Measurements from ENCODE around the gene SORL1. TPM values are rescaled to one million over a fixed set of nuclear protein-coding genes. Genes with fewer than 3 reads are reported as not detected.

SORL1 gene
- total RNA-seq, 1 donor from 2014 or later = 4.6 TPM

DNA sequence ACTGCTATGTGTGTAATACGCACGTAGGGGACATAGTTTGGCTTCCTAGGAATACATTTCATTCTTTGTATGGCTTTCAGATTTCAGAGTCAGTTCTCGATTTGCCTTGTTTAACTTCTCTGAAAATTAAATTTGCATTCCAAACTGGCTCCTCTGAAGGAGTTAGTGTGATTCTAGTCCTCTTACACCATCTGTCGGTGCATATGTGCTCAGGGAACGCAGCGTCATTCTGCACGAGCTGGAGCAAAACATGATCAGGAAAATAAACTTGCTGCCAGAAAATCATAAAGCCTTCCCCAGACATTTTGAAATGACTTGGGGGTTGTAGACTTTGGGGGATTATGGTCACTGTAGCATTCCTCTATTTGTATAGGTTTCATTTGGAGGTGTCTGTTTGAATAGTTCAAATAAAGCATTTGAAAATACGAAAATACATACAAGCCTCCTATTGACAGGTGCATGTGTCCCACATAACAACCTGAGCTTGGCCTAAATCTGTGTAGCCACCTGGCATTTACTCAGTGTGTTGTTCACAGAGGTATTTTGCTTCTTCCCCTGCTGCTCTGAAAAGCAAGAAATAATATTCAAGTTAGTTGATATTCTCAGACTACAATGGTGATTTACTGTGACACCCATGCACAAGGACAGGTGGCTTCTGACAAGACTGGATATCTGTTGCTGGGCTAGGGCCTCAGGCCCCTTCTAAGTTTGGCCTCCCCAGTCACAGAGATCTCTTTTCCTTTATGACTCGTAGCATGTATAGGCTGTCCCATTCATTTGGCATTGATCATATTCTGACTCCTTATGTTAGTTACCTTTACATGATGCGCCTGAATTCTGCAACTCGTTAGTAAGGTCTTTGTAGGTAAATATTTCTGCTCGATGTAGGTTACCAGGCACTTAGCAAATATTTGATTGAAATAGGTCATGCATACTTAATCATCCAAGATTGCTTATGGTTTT, 82.3 kb downstream of the SORL1 start:
- Mint-ChIP-seq H3K4me1 (ENCODE audit: unreplicated experiment) (no peaks in the 10 kb centered on the region), H3K27ac (ENCODE audit: unreplicated experiment) (no peak overlapping the region), H3K36me3 (ENCODE audit: low read depth, unreplicated experiment) (no peaks in the 10 kb centered on the region), H3K9me3 (ENCODE audit: unreplicated experiment) (no peaks in the 10 kb centered on the region), H3K4me3 (ENCODE audit: unreplicated experiment) (no peak overlapping the region), H3K27me3 (ENCODE audit: unreplicated experiment) (peaks cover 2% of the 10 kb centered on the region)
- DNase-seq (ENCODE audit: low spot score) = no peak
- TF ChIP-seq, protein P1, sequence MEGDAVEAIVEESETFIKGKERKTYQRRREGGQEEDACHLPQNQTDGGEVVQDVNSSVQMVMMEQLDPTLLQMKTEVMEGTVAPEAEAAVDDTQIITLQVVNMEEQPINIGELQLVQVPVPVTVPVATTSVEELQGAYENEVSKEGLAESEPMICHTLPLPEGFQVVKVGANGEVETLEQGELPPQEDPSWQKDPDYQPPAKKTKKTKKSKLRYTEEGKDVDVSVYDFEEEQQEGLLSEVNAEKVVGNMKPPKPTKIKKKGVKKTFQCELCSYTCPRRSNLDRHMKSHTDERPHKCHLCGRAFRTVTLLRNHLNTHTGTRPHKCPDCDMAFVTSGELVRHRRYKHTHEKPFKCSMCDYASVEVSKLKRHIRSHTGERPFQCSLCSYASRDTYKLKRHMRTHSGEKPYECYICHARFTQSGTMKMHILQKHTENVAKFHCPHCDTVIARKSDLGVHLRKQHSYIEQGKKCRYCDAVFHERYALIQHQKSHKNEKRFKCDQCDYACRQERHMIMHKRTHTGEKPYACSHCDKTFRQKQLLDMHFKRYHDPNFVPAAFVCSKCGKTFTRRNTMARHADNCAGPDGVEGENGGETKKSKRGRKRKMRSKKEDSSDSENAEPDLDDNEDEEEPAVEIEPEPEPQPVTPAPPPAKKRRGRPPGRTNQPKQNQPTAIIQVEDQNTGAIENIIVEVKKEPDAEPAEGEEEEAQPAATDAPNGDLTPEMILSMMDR (IDR thresholded peaks at IDR 0.05; ENCODE audit: unreplicated experiment) = no peak

DNA sequence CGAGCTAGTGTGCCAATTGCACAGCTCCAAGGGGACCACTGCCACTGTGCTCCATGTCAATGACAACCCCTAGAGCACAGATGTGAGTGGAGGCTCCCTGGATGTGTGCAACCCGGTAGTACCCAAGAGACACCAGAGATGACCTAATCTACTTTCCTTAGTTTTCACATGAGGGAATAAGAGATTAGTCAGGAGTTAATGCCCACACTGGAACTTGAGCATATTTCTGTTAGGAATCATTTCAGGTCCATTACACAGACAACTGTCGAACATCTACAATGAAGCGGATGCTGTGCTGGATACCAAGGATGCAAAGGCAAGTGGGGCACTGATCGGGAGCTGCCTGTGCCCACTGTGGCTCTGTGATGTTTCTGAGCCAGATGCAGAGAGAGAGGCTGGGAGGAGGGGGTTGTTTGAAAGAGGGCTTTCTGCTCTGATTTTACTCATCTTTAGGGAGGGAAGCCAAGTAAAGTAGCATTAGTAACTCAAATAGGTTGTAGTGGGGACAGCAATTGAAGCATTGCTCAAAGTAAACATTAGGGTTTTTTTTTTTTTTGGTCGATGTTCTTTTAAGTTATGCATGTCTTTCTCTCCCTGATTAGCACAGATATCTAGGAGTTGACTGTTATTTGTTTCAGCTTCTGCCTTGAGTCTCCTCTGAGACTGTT, 83.1 kb downstream of the SORL1 start:
- peaks cover 2% of the 10 kb centered on the region for H3K27me3 Mint-ChIP-seq (ENCODE audit: unreplicated experiment)
- H3K4me3 Mint-ChIP-seq (ENCODE audit: unreplicated experiment) = no peak overlapping the region
- TF ChIP-seq, protein P1 (IDR thresholded peaks at IDR 0.05; ENCODE audit: unreplicated experiment) = no peak
- H3K27ac Mint-ChIP-seq (ENCODE audit: unreplicated experiment) = no peak overlapping the region
- H3K4me1 Mint-ChIP-seq (ENCODE audit: unreplicated experiment) = no peaks in the 10 kb centered on the region
- no peaks in the 10 kb centered on the region for H3K9me3 Mint-ChIP-seq (ENCODE audit: unreplicated experiment)
- H3K36me3 Mint-ChIP-seq (ENCODE audit: low read depth, unreplicated experiment) = no peaks in the 10 kb centered on the region
- no peak for DNase-seq (ENCODE audit: low spot score)

DNA sequence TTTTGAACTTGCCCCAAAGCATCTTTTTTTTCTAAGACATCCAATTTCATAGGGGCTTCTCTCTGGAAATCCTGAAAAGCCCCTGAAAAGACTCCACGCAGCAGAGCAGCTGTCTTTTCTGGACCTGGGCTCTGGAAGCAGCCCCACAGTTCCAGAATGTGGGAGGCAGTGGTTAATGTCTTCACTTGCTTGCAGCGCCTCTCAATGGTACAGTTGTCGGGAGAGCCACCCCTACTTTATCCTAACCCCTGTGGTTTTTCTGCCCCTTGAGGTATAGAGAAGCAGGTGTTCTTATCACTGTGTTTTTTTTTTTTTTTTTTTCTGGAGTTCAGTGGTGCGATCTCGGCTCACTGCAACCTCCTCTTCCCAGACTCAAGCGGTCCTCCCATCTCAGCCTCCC, 84.0 kb downstream of the SORL1 start:
- Mint-ChIP-seq H3K27me3 (ENCODE audit: unreplicated experiment) (peaks cover 2% of the 10 kb centered on the region), H3K4me1 (ENCODE audit: unreplicated experiment) (no peaks in the 10 kb centered on the region), H3K27ac (ENCODE audit: unreplicated experiment) (no peak overlapping the region), H3K36me3 (ENCODE audit: low read depth, unreplicated experiment) (no peaks in the 10 kb centered on the region), H3K9me3 (ENCODE audit: unreplicated experiment) (no peaks in the 10 kb centered on the region), H3K4me3 (ENCODE audit: unreplicated experiment) (no peak overlapping the region)
- TF ChIP-seq, protein P1 (IDR thresholded peaks at IDR 0.05; ENCODE audit: unreplicated experiment) = no peak
- DNase-seq (ENCODE audit: low spot score) = no peak

DNA sequence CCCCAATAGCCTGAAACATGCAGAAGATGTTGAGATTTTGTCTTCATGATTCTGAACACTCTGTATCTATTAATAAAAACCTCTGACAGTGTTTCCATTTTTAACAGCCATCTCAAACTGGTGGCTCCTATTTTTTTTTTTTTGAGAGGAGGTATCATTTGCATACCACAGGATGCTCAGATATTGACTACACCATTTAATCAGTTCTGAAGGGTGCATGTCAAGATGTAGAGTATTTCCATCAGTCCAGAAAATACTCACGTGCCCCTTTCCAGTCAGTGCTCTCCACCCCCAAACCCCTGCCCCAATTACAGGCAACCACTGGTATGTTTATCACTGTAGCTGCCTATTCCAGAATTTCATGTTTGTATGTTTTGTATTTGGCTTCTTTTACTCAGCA, 85.9 kb downstream of the SORL1 start:
- DNase-seq (ENCODE audit: low spot score) = no peak
- Mint-ChIP-seq H3K27ac (ENCODE audit: unreplicated experiment) (no peak overlapping the region), H3K4me1 (ENCODE audit: unreplicated experiment) (no peaks in the 10 kb centered on the region), H3K36me3 (ENCODE audit: low read depth, unreplicated experiment) (no peaks in the 10 kb centered on the region), H3K9me3 (ENCODE audit: unreplicated experiment) (no peaks in the 10 kb centered on the region), H3K27me3 (ENCODE audit: unreplicated experiment) (peaks cover 2% of the 10 kb centered on the region), H3K4me3 (ENCODE audit: unreplicated experiment) (no peak overlapping the region)
- TF ChIP-seq, protein P1 (IDR thresholded peaks at IDR 0.05; ENCODE audit: unreplicated experiment) = no peak

DNA sequence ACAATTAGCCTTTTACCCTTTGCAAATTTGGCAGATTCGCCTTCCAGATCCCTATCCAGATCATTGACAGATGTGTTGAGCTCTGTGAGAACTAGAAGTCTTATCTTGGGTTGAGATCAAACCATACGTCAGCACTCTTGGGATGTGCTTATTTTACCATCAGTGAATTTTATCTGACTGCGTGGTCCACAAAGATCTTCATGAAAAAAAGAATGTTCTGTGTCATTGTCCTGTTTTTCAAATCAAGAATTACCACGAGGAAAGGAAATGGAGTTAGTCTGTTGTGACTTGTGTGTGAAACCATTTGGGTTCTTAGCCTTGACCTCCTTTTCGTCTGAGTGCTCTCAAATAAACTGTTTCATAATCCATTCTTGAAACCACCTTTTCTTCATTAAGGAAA, 86.9 kb downstream of the SORL1 start:
- Mint-ChIP-seq H3K36me3 (ENCODE audit: low read depth, unreplicated experiment) (no peaks in the 10 kb centered on the region), H3K9me3 (ENCODE audit: unreplicated experiment) (no peaks in the 10 kb centered on the region), H3K4me3 (ENCODE audit: unreplicated experiment) (no peak overlapping the region), H3K27ac (ENCODE audit: unreplicated experiment) (no peak overlapping the region), H3K27me3 (ENCODE audit: unreplicated experiment) (peaks cover 2% of the 10 kb centered on the region), H3K4me1 (ENCODE audit: unreplicated experiment) (no peaks in the 10 kb centered on the region)
- DNase-seq (ENCODE audit: low spot score) = no peak
- TF ChIP-seq, protein P1 (IDR thresholded peaks at IDR 0.05; ENCODE audit: unreplicated experiment) = no peak
